GM12801 (cell line): ENCODE data around the gene ZNF280C.

Source experiments
- TF ChIP-seq, protein P1 (sequence below): IDR thresholded peaks from one replicate; pipeline ENCODE4 v1.5.1; 2011; ENCODE audit warnings: control low read depth; ENCODE audit not compliant: insufficient read length; ENCODE audit errors: extremely low read depth

ZNF280C gene

DNA sequence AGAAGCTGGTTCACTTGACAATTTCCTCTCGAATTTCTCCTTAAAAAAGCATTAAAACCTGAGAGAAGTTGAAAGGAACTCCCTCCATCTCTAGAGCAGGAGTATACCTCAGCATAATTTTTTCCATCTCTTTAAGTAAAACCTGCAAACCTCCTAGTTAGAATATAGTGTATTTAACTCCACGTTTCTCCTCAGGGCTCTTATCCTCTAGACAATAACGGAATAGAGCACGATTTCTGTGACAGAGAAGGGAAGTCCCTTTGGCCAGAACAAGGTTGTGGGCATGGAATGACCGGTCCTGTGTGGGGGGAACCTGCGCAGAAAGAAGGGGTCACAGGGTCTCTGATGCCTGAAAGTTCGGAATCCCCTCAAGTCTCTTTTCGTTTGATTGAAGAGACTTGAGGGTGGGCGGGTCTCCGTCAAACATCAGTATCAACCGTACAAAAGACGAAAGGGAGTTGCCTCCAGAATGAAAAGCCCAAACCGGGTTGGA lies 697 bp downstream of the ZNF280C start:
- TF ChIP-seq, protein P1, sequence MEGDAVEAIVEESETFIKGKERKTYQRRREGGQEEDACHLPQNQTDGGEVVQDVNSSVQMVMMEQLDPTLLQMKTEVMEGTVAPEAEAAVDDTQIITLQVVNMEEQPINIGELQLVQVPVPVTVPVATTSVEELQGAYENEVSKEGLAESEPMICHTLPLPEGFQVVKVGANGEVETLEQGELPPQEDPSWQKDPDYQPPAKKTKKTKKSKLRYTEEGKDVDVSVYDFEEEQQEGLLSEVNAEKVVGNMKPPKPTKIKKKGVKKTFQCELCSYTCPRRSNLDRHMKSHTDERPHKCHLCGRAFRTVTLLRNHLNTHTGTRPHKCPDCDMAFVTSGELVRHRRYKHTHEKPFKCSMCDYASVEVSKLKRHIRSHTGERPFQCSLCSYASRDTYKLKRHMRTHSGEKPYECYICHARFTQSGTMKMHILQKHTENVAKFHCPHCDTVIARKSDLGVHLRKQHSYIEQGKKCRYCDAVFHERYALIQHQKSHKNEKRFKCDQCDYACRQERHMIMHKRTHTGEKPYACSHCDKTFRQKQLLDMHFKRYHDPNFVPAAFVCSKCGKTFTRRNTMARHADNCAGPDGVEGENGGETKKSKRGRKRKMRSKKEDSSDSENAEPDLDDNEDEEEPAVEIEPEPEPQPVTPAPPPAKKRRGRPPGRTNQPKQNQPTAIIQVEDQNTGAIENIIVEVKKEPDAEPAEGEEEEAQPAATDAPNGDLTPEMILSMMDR = no peak

DNA sequence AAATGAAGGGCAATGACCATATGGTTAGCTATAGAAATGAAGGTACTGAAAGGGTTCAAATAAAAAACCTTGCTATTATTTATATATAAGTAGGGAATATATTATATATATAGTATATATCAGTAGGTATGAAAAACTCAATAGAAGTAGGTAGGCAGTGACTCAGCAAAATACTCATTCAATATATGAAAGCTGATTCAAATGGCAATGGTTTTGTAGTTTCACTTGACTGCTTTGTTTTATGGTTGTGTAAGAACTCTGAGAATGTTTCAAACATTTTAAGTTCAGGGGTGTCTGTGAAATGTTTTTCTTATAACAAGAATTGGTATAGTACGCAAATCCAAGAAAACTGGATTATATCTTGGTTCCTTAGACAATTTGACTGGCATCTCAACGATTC lies 4.1 kb downstream of the ZNF280C start:
- TF ChIP-seq, protein P1 = no peak

DNA sequence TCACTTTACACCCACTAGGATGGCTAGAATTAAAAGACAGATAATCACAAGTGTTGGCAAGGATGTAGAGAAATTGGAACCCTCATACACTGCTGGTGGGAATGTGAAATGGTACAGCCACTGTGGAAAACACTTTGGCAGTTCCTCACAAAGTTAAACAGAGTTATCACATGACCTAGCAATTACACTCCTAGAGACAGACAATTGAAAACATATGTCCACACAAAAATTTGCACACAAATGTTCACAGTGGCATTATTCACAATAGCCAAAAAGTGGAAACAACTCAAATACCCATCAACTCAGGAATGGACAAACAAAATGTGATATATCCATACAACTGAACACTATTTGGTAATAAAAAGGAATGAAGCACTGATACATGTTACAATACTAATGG lies 5.7 kb downstream of the ZNF280C start:
- TF ChIP-seq, protein P1 = no peak

DNA sequence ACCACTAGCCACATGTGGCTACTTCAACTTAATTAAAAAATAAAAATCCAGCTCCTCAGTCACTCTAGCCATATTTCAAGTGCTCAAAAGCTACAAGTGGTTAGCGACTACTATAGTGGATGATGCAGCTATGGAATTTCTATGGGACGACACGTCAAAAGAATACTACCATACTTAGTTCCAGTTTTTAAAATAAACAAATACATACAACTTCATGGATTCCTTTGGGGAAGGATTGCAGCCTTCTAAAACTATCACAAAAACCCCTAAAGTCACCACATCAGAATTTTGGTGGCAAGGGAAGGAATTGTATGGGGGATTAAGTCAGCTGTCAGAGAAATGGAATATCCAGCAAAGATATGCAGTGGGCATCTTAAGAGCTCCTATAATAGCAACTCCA lies 6.5 kb downstream of the ZNF280C start:
- TF ChIP-seq, protein P1 = no peak

DNA sequence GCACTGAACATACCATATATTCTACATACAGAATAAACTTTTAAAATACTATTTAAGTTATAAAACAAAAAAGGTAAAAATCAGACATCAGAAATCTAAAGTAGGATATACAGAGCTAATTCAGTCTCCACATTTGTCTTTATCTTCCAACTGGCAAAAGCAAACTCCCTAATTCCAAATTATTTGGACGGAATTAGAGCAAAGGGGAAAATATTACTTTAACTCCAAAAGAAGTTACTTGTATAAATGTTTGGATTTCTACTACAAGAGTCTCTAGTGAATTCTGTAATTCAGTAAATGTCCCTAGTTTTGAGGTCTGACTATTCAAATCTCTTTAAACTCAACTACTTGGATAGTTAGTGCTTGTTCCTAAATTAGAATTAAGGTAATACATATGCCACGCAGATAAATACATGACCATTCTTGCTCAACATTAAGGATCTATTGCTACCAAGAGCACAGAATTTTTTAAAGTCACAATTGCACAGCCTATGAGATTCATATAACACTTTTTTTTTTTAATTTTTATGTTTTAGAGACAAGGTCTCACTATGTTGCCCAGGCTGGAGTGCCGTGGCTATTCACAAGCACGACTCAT lies 7.3 kb downstream of the ZNF280C start:
- TF ChIP-seq, protein P1 = no peak

DNA sequence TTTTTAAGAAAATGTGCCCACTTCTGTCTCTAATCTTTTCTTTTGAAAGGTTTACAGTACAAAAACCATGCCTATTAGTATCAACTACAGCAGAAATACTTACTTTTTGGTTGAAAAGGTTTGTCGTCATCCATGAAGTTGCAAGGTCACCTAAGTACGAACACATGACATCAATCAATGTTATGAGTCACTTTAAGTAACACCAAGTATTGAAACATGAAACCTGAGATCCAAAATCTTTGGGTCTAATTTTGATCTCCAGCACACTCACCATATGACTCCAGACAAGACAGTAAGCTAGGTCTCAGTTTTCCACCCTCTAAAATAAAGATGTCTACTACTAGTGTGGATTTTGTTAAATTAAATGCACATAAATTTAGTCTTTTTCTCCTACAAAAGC lies 8.4 kb downstream of the ZNF280C start:
- TF ChIP-seq, protein P1 = no peak

DNA sequence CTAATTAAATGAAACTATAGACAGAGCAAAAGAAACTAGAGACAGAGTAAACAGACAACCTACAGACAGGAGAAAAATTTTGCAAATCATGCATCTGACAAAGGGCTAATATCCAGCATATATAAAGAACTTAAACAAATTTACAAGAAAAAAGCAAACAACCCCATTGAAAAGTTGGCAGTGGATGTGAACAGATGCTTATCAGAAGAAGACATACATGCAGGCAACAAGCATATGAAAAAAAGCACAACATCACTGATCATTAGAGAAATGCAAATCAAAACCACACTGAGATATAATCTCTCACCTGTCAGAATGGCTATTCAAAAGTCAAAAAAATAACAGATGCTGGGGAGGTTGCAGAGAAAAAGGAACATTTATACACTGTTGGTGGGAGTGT lies 14.8 kb downstream of the ZNF280C start:
- TF ChIP-seq, protein P1 = no peak
